HepG2 (cell line): Measurements from ENCODE around the gene ATP8B4. TPM values are rescaled to one million over a fixed set of nuclear protein-coding genes. Genes with fewer than 3 reads are reported as not detected.

Source experiments
- ATAC-seq: fragments of 200-7000 bp; cut with Tn5 transposase; 3 replicates; pipeline ENCODE4 v1.9.1; 2020; ENCODE audit warnings: mild to moderate bottlenecking, moderate library complexity
- BruUV-seq: library from RNA; stranded (reverse); fragments of 400-500 nt; replicated peaks from 2 replicates; lab custom pipeline; 2021; lab: Mats Ljungman, UMichigan
- CTCF ChIA-PET: fragments of 300-600 bp; formaldehyde crosslinking; extraction: SDS; loops from one replicate; lab custom pipeline; 2021; ENCODE audit warnings: low total read pairs, inconsistent platforms, low intra/inter-chr PET ratio; lab: Yijun Ruan, JAX
- POLR2A ChIA-PET: fragments of 350-600 bp; sonication (Branson Sonifier 250); formaldehyde crosslinking; loops from one replicate; lab custom pipeline; 2020; ENCODE audit warnings: antibody characterized with exemption, inconsistent platforms; lab: Yijun Ruan, JAX
- DNase-seq: peaks from one replicate; pipeline ENCODE4 v3.0.0-alpha.2; 2015; ENCODE audit warnings: low spot score
- FAIRE-seq: peaks from 3 replicates; lab custom pipeline; 2011; peaks lifted over from hg19 to GRCh38; lab: Jason Lieb, UNC
- H2AFZ ChIP-seq: one replicate; pipeline ENCODE4 v1.6.1; 2011; ENCODE audit warnings: low read length, inconsistent platforms
- H3K27ac ChIP-seq: fragments of 300-600 bp; 3 replicates; pipeline ENCODE4 v1.8.0; 2011; ENCODE audit warnings: mixed run types, mild to moderate bottlenecking, mixed read lengths, low read length, inconsistent platforms; ENCODE audit not compliant: insufficient read depth; ENCODE audit errors: extremely low read length
- H3K27me3 ChIP-seq, 2 experiments: fragments of 200-600 bp in 1 of 2; 2 replicates in 1 of 2; 3 replicates in 1 of 2; pipeline versions ENCODE4 v1.6.0 to v1.8.0; 2011; ENCODE audit warnings: low read length in 2 of 2, mild to moderate bottlenecking in 2 of 2, moderate library complexity in 2 of 2, inconsistent platforms in 1 of 2; ENCODE audit not compliant: insufficient read depth in 2 of 2, control insufficient read depth in 1 of 2
- H3K36me3 ChIP-seq, 2 experiments: fragments of 200-600 bp in 1 of 2; replicated peaks in 1 of 2; 2 replicates in 1 of 2; 3 replicates in 1 of 2; pipeline versions ENCODE4 v1.5.1 to v1.8.0; 2011; ENCODE audit warnings: low read length in 2 of 2, inconsistent platforms in 1 of 2; ENCODE audit not compliant: insufficient read depth in 2 of 2, control insufficient read depth in 1 of 2
- H3K4me1 ChIP-seq: 2 replicates; pipeline ENCODE4 v1.5.1; 2012; ENCODE audit warnings: low read length, inconsistent platforms; ENCODE audit not compliant: insufficient read depth
- H3K4me2 ChIP-seq: 2 replicates; pipeline ENCODE4 v1.6.0; 2011; ENCODE audit warnings: low read depth, low read length, inconsistent platforms
- H3K4me3 ChIP-seq, 3 experiments: fragments of 200-600 bp in 1 of 3; sonication (generic), shearing (Covaris generic) in 1 of 3; replicated peaks in 1 of 3; 2 replicates each; pipeline ENCODE4 v1.5.1; 2011 to 2016; ENCODE audit warnings: low read length in 3 of 3, inconsistent platforms in 2 of 3, low read depth in 2 of 3, mild to moderate bottlenecking in 2 of 3, control low read depth in 1 of 3, mixed read lengths in 1 of 3; ENCODE audit not compliant: insufficient read depth in 1 of 3
- H3K79me2 ChIP-seq: one replicate; pipeline ENCODE4 v1.6.1; 2011; ENCODE audit warnings: low read length, inconsistent platforms; ENCODE audit not compliant: insufficient read depth
- H3K9ac ChIP-seq: 2 replicates; pipeline ENCODE4 v1.6.0; 2011; ENCODE audit warnings: mild to moderate bottlenecking, low read depth, low read length, inconsistent platforms; ENCODE audit not compliant: insufficient read depth
- H3K9me3 ChIP-seq: 2 replicates; pipeline ENCODE4 v1.5.1; 2012; ENCODE audit warnings: mild to moderate bottlenecking, low read length
- H4K20me1 ChIP-seq: 2 replicates; pipeline ENCODE4 v1.6.0; 2011; ENCODE audit warnings: inconsistent platforms, mild to moderate bottlenecking, low read length, moderate library complexity; ENCODE audit not compliant: insufficient read depth
- HIC2 ChIP-seq: sonication (generic); formaldehyde crosslinking; IDR thresholded peaks from 2 replicates; pipeline ENCODE4 v1.9.0; 2022; ENCODE audit warnings: low read depth, missing genetic modification reagents
- NCOR1 ChIP-seq: fragments of 200-600 bp; sonication (generic); IDR thresholded peaks from 2 replicates; pipeline ENCODE4 v1.7.0; 2017; ENCODE audit warnings: antibody characterized with exemption, low read length, borderline replicate concordance
- NFE2L2 ChIP-seq: fragments of 150-350 bp; IDR thresholded peaks from 2 replicates; pipeline ENCODE4 v1.6.1; 2014; ENCODE audit warnings: low read length
- SNAPC4 ChIP-seq: sonication (generic); formaldehyde crosslinking; IDR thresholded peaks from 2 replicates; pipeline ENCODE4 v1.4.0; 2020; ENCODE audit warnings: mild to moderate bottlenecking, missing genetic modification reagents
- in situ Hi-C: cut with HindIII; loops from 2 replicates; pipeline ENCODE4 v1.10.0; 2017; ENCODE audit warnings: low pct_unique_long_range_greater_than_20kb; ENCODE audit not compliant: extremely low pct_ligation_motif_present
- intact Hi-C: fragments of 100-400 bp; cut with micrococcal nuclease; formaldehyde crosslinking; loops from one replicate; pipeline ENCODE4 v1.10.0; 2022; ENCODE audit not compliant: unreplicated experiment
- polyA plus RNA-seq, 8 experiments: library from polyadenylated mRNA; depleted of rRNA in 3 of 8; stranded (reverse) in 7 of 8; unstranded in 1 of 8; fragments of >200 nt; fragmentation: Illumina TruSeq in 4 of 8; extraction: Trizol in 4 of 8; gene quantifications; 2 replicates each; pipeline versions ENCODE4 v1.2.1 to v1.2.3, GENCODE V29; 2011 to 2016; ENCODE audit warnings: low read depth in 4 of 8, missing spikeins in 1 of 8, mixed read lengths in 1 of 8; ENCODE audit not compliant: insufficient read depth in 1 of 8
- total RNA-seq, 5 experiments: library from RNA; depleted of rRNA; stranded (reverse); fragments of >200 nt; fragmentation: Illumina TruSeq; extraction: Trizol; gene quantifications; 2 replicates each; pipeline ENCODE4 v1.2.3, GENCODE V29; 2016; ENCODE audit warnings: low read depth in 1 of 5

ATP8B4 gene
- total and polyA plus RNA-seq, 2 of the 13 experiments (the other 11 are each of a cell fraction or from before 2014, with no cell fraction given): 0.24 to 0.69 TPM

- no peak for TF ChIP-seq HIC2 (CRISPR knock-in tag)
These were observed 32.4 kb upstream of the ATP8B4 start (continued) for GRCh38 chr15:50151476-50151875.

- no peak for ATAC-seq
- Histone ChIP-seq H3K9me3 (no peaks in the 10 kb centered on the region), H3K4me3 (no peak overlapping the region), H3K27me3 (no peaks in the 10 kb centered on the region), H3K79me2 (no peaks in the 10 kb centered on the region), H4K20me1 (no peaks in the 10 kb centered on the region), H3K36me3 (no peaks in the 10 kb centered on the region), H3K4me1 (peaks cover 11% of the 10 kb centered on the region), H3K9ac (no peak overlapping the region), H2AFZ (no peak overlapping the region), H3K27ac (no peak overlapping the region), H3K4me2 (no peak overlapping the region)
- FAIRE-seq: no peak
- POLR2A ChIA-PET: no interaction called here
- BruUV-seq: no TSS peak
- CTCF ChIA-PET: no interaction called here
- TF ChIP-seq SNAPC4 (CRISPR knock-in tag): no peak
- TF ChIP-seq NFE2L2: no peak
- TF ChIP-seq NCOR1: no peak
- intact Hi-C loops (no loop called here), in situ Hi-C loops (no loop called here)
- DNase-seq: no peak
These were observed 31.8 kb upstream of the ATP8B4 start for GRCh38 chr15:50150851-50151250.
